DND-41 (cell line): ENCODE measurements around the gene GPC5.

Source experiments
- ATAC-seq: fragments of 200-7000 bp; cut with Tn5 transposase; 3 replicates; pipeline ENCODE4 v1.9.1; 2021; ENCODE audit warnings: low read depth; ENCODE audit not compliant: insufficient read depth
- DNase-seq: peaks from one replicate; pipeline ENCODE4 v3.0.0-alpha.2; 2020
- H2AFZ ChIP-seq: 2 replicates; pipeline ENCODE4 v1.6.0; 2012; ENCODE audit warnings: low read depth, low read length
- H3K27ac ChIP-seq: 2 replicates; pipeline ENCODE4 v1.5.1; 2012; ENCODE audit warnings: low read length, inconsistent platforms
- H3K27me3 ChIP-seq: fragments of 200-600 bp; sonication (generic); 2 replicates; pipeline ENCODE4 v1.6.0; 2012; ENCODE audit warnings: low read length, mild to moderate bottlenecking, inconsistent platforms; ENCODE audit not compliant: insufficient read depth, poor library complexity
- H3K36me3 ChIP-seq: 2 replicates; pipeline ENCODE4 v1.5.1; 2012; ENCODE audit warnings: low read length, inconsistent platforms; ENCODE audit not compliant: insufficient read depth
- H3K4me1 ChIP-seq: 2 replicates; pipeline ENCODE4 v1.5.1; 2012; ENCODE audit warnings: mild to moderate bottlenecking, low read length; ENCODE audit not compliant: insufficient read depth
- H3K4me2 ChIP-seq: 2 replicates; pipeline ENCODE4 v1.6.0; 2012; ENCODE audit warnings: mild to moderate bottlenecking, moderate library complexity, low read length, inconsistent platforms; ENCODE audit not compliant: insufficient read depth
- H3K4me3 ChIP-seq, 2 experiments: fragments of 200-600 bp in 1 of 2; shearing (Covaris generic) in 1 of 2; 2 replicates each; pipeline ENCODE4 v1.5.1; 2012 to 2016; ENCODE audit warnings: inconsistent platforms in 2 of 2, low read length in 2 of 2, mild to moderate bottlenecking in 2 of 2, low read depth in 1 of 2, moderate library complexity in 1 of 2
- H3K79me2 ChIP-seq: 2 replicates; pipeline ENCODE4 v1.6.0; 2012; ENCODE audit warnings: low read length, inconsistent platforms; ENCODE audit not compliant: insufficient read depth
- H3K9ac ChIP-seq: 2 replicates; pipeline ENCODE4 v1.6.0; 2012; ENCODE audit warnings: low read depth, mild to moderate bottlenecking, inconsistent platforms, low read length, moderate library complexity
- H3K9me3 ChIP-seq: 2 replicates; pipeline ENCODE4 v1.5.1; 2012; ENCODE audit warnings: low read length, moderate library complexity, mild to moderate bottlenecking, inconsistent platforms; ENCODE audit not compliant: insufficient read depth, severe bottlenecking
- H4K20me1 ChIP-seq: 2 replicates; pipeline ENCODE4 v1.6.0; 2012; ENCODE audit warnings: low read length; ENCODE audit not compliant: insufficient read depth
- CTCF ChIP-seq: IDR thresholded peaks from 2 replicates; pipeline ENCODE4 v1.5.1; 2012; ENCODE audit warnings: borderline replicate concordance, low read length, moderate library complexity, mild to moderate bottlenecking; ENCODE audit not compliant: poor library complexity, severe bottlenecking; ENCODE audit errors: extremely low read depth
- EZH2 ChIP-seq: IDR thresholded peaks from 3 replicates; pipeline ENCODE4 v1.6.1; 2012; ENCODE audit warnings: borderline replicate concordance, low read depth, mild to moderate bottlenecking, moderate library complexity, low read length, inconsistent platforms; ENCODE audit not compliant: severe bottlenecking

GPC5 gene

DNA sequence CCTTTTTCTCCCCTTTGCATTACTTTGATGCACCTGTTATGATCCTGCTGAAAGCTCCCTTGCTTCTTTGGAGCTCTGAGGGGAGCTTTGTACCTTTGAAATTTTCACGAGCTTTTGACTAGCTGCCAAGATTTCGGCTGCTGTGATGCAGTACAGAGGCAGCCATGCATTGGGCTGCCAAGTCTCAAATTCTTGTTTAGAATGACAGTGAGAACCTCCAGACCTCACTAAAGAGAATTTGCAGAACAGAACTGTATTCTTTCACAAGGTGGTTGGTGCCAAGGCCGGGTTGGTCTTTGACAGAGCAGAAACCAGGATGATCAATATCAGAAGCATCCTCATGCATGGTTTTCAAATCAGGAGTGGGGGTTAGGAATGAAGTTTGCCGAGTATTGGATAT lies 414.8 kb downstream of the GPC5 start:
- no peaks in the 10 kb centered on the region for H3K79me2 ChIP-seq
- no peaks in the 10 kb centered on the region for H3K27me3 ChIP-seq
- no peak overlapping the region for H3K4me3 ChIP-seq
- H3K9ac ChIP-seq, result no peak overlapping the region
- no peak overlapping the region for H3K27ac ChIP-seq
- DNase-seq, result no peak
- H3K9me3 ChIP-seq, result no peaks in the 10 kb centered on the region
- H3K4me2 ChIP-seq, result no peak overlapping the region
- no peaks in the 10 kb centered on the region for H3K36me3 ChIP-seq
- no peak overlapping the region for H2AFZ ChIP-seq
- H4K20me1 ChIP-seq, result no peaks in the 10 kb centered on the region
- no peak for ATAC-seq
- TF ChIP-seq CTCF, result no peak
- TF ChIP-seq EZH2, result no peak
- no peaks in the 10 kb centered on the region for H3K4me1 ChIP-seq

- Histone ChIP-seq H4K20me1 (no peaks in the 10 kb centered on the region), H2AFZ (no peak overlapping the region), H3K4me3 (no peak overlapping the region), H3K4me1 (no peaks in the 10 kb centered on the region), H3K27ac (no peak overlapping the region), H3K36me3 (no peaks in the 10 kb centered on the region), H3K4me2 (no peak overlapping the region), H3K27me3 (no peaks in the 10 kb centered on the region), H3K9me3 (no peaks in the 10 kb centered on the region), H3K79me2 (no peaks in the 10 kb centered on the region), H3K9ac (no peak overlapping the region)
- ATAC-seq (no peak), DNase-seq (no peak)
- TF ChIP-seq EZH2 (no peak), CTCF (no peak)
These were observed 417.9 kb downstream of the GPC5 start for GRCh38 chr13:91816263-91816807.

GRCh38 chr13:91817250-91817649 lies 418.8 kb downstream of the GPC5 start:
- Histone ChIP-seq H3K36me3 (no peaks in the 10 kb centered on the region), H4K20me1 (no peaks in the 10 kb centered on the region), H3K27me3 (no peaks in the 10 kb centered on the region), H3K9ac (no peak overlapping the region), H3K79me2 (no peaks in the 10 kb centered on the region), H2AFZ (no peak overlapping the region), H3K4me1 (no peaks in the 10 kb centered on the region), H3K9me3 (no peaks in the 10 kb centered on the region), H3K4me3 (no peak overlapping the region), H3K27ac (no peak overlapping the region), H3K4me2 (no peak overlapping the region)
- no peak for TF ChIP-seq CTCF
- no peak for TF ChIP-seq EZH2
- ATAC-seq (no peak), DNase-seq (no peak)

- Histone ChIP-seq H3K9ac (no peak overlapping the region), H3K9me3 (no peaks in the 10 kb centered on the region), H3K4me2 (no peak overlapping the region), H3K79me2 (no peaks in the 10 kb centered on the region), H2AFZ (no peak overlapping the region), H3K27ac (no peak overlapping the region), H3K27me3 (no peaks in the 10 kb centered on the region), H3K4me1 (no peaks in the 10 kb centered on the region), H3K4me3 (no peak overlapping the region), H4K20me1 (no peaks in the 10 kb centered on the region), H3K36me3 (no peaks in the 10 kb centered on the region)
- no peak for DNase-seq
- ATAC-seq, result no peak
- TF ChIP-seq EZH2 (no peak), CTCF (no peak)
These were observed 426.0 kb downstream of the GPC5 start for GRCh38 chr13:91824416-91824815.
